HG03135 (cell line): ENCODE results near the gene PIK3R6.

Source experiments
- ATAC-seq: cut with Tn5 transposase; IDR thresholded peaks from one replicate; pipeline ENCODE4 v1.9.1; 2021; ENCODE audit warnings: mild to moderate bottlenecking, moderate library complexity; ENCODE audit not compliant: unreplicated experiment

PIK3R6 gene

DNA sequence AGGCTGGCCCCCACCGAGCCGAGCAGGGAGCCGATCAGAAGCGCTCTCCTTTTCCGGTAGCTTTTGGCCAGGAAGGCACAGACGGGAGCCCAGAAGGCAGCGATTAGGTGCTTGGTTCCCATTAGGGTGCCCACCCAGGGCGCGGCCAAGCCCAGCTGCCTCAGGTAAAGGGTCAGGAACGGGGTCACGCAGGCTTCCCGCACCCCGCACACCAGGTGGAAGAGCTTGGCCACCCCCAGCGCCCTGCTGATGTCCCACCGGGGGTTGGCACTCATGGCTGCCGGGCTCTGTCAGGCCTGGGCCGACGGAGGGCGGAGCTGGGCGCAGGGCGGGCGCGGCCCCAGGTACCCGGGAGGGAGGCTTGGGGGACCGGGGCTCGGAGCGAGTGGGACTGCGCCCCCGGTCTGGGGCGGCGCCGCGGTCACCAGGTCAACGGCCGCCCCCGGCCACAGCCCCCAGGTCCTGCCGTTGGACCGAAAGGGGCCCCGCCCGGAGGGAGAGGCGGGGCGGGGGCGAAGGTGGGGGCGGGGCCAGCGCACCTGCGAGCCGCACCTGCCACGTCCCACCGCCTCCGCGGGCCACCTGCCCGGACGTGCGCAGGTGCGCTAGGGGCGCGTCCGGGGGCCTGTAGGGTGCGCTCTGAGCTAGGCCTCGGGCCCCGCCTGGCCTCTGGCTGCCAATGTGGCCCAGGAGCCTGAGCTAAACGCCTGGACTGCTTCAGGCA lies 68.5 kb downstream of the PIK3R6 start, which contains the start of gene MFSD6L:
MFSD6L (minus strand) TSS at position 520 of the 724 bp plus-strand sequence; CDS start at position 275, 245 bp downstream.
- no peak for ATAC-seq

DNA sequence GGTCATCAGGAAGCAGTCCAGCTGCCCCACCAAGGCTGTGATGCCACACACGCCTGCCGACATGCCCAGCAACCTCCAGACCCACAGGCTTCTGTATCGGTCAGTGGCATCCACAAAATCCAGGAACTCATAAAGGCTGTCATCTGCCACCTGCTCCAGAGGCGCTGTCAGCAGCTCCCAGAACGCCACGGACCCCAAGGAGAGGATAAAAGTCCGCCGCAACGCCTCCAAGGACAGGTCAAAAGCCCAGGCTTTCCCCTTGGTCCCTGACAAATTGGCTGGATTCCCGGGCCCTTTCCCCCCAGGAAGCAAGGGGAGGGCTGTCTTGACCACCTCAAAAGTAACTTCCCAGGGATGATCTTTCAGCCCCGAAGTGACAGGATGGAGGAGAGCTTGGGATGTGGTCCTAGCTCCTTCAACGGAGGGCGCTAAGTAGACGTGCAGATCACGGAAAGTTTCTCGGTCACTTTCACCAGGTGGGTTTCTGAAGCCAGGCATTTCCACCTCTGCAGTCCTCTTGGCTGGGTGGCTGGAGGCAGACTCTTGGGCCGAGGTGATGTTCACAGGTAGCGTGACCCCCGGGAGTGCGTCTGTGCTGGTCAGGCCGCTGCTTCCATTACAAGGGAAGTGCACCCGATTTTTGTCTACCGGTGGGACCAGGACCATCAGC lies 69.2 kb downstream of the PIK3R6 start:
- ATAC-seq, result no peak

DNA sequence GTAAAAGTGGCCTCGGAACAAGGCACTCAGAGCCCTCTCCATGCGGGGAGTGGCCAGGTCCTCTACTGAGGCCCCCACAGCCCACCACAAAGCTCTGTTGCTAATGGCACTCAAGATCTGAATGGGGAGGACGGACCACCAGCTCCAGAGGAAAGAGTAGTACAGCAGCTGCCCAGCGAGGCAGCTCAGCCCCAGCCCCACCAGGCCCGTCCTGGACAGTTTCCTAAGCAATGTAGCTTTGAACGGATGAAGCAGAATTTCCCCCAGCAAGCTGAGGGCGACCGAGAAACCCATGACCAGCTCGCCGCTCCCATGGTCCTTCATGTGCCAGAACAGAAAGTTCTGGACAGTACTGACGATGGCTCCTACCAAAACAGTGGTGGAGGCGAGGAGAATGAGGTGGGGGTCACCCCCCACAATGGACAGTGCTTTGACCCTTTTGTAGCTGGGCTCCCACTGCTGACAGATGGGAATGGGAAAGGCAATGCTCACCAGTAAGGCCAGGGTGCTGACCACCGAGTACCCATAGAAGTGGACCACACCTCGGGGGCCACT lies 69.8 kb downstream of the PIK3R6 start:
- ATAC-seq, result no peak

DNA sequence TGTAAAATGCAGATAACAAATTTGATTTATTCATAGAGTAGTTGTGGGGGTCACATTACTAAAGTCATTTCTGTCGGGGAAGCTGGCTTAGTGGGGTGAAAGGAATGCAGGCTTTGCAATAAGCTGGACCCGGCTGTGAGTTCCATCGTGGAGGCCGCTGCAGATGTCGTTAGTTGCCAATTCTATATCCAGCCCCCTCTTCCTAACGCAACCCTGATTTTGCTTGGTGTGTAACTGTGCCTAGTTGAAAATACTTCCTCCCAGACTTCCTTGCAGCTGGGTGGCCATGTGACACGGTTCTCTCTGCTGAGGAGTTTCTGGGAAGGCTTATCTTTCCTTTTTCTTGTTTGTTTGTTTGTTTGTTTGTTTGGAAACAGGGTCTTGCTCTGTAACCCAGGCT lies 72.8 kb downstream of the PIK3R6 start:
- no peak for ATAC-seq

DNA sequence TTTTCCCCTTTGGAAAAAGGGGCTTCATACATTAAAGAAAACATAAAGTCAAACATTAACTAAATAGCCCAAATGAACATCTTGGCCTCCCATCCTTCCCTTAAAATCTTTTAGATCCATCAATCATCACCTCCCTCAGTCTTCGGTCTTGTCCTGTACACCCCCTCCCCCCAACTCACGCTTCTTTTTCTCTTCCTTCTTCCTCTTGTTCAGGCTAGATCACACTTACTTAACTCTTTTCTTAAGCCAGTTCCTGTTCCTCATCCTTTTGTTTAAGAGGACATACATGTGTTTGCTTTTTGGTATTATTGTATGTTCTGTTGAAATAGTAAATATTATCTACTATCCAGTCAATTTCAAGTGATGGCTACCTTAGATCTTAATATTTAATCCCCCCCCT lies 73.8 kb downstream of the PIK3R6 start:
- no peak for ATAC-seq

DNA sequence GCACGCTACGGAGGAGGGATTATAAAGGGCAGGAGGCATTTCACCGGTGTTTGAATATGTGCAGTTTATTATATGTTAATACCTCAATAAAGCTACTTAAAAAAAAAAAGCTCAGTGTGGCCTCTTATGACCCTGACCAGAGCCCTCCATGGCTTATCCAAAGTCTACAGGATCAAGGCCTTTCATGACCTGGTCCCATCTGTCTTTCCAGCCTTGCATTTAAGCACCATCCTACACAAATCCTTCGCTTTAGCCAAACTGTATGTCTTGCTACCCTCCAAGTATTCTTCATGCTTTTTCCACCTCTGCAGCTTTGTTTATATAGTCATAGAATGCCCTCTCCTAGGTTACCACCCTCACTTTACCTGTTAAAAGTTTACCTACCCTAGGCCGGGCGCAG lies 74.8 kb downstream of the PIK3R6 start:
- ATAC-seq, result no peak

DNA sequence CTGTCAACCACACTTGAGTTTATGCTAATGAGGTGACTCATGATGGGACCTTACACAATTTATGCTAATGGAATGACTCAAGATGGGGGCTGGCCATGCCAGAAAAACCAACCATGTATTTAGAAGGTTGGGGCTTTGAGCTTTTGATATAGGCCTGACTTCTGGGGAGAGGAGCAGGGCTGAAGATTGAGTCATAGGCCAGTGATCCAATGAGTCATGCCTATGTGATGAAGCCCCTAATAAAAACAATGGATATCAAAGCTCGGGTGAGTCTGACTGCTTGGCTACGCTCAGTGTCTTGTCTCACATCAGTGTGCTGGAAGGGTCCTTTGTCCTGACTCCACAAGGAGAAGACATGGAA lies 75.6 kb downstream of the PIK3R6 start:
- no peak for ATAC-seq

DNA sequence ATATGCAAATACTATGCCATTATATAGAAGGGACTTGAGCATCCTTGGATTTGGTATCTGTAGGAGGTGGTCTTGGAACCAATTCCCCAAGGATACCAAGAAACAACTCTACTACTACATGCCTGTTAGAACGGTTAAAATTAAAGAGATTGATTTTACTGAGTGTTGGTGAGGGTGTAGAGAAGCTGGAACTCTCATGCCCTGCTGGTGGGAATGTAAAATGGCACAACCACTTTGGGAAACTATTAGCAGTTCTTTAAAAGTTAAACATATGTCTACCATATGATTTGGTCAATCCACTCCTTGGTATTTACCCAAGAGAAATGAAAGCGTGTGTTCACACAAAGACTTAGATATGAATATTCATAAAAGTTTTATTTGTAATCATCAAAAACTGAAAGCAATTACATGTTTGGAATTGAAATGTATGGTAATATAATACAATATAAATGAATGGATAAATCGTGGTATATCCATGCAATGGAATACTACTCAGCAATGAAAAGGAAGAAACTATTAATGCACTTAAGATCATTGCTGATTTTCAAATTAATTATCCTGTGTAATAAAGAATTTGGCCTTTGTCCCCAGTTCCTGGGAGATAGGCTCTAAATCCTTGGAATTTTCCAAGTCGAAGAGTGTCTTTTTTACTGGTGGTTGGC lies 76.1 kb downstream of the PIK3R6 start:
- no peak for ATAC-seq

DNA sequence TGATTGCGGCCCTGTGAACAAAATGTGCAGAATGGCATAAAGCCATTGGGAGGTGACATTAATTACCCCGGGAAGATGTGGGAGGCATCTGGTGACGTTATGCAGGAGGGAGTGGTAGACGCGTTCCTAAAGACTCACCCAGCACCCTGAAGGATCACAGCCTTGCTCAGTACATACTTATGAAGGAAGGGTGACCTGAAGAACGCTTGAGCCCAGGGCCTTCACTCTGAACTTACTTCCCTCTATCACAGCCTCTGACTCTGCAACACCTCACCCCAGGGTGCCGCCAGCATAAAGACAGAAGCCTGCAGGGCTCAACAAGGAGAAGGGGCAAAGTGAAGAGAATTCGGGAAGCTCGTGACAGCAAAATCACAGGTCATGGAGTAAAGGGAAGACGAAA lies 77.7 kb downstream of the PIK3R6 start:
- ATAC-seq, result no peak

DNA sequence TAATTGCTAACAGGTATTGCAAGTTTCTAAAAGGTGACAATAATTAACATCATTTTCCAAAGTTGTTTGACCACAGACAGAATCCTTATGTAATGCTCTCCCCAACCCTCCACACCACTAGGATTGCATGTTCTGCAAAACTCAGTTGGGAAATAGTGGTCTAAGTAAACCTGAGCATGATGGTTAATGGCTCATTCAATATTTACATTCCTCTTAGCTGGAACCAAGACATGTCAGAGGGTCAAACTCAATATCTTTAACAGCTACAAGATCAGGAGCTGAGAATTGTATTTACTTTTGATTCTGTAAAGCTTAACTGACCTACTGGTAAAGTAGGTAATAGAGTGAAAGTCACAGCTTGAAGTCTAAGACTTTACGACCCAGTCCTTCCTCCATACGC lies 78.5 kb downstream of the PIK3R6 start:
- ATAC-seq, result no peak

DNA sequence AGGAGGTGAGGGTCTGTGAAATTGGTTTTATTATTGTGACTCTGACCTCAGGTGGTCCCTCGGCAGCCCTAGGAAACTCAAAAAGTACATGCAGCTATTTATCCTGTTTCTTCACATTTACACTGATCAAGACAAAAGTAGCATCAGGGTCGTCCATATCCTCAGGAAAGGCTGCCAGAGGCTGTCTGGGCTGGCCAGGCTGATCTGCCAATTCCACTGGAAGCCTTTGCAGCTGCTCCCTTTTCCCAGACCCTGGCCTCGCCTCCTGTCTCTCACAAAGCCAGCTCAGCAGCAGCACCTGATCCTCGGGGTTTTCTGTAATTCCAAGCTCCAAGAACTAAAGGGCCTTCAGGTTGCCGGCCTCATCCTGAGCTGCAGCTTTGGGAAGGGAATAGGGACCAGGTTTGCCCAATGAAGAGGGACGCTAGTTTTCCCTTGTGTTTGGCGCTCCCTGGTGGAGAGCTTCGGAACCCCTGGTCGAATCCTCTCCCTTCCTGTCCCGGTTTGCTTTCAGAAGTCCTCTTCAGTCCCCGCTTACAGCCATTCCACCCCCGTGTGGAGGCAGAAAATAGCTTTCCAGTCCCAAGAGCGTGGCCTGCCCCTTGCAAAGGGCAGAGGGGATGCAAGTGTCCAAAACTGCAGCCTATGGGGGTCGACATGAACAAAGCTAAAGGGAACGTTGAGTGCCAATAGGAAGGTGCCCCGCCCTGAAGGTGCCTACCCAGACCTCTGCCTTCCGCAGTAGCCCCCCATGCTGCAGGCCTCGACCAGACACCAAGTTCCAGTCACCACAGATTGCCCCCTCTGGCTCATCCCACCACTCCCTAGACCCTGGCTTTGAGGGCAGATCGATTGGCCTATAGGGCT lies 81.7 kb downstream of the PIK3R6 start:
- ATAC-seq, result no peak

DNA sequence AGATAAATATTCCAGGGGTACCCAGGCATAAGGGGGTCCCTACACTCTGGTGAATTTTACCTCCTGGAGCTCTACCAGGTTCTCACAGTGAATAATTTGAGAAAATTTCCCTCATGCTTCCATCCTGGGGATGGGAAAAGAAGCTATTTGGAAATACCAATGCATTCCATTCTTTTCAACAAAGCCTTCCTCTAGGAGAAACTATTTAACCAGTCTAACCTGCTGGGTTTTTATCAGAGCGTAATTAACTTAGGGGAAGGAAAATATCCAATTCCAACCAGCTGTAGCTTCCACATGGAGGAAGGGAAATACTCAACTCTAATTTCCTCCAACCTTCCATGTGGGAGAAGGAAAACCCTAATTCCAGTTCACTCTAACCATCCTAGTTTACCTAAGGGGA lies 85.3 kb downstream of the PIK3R6 start:
- no peak for ATAC-seq

DNA sequence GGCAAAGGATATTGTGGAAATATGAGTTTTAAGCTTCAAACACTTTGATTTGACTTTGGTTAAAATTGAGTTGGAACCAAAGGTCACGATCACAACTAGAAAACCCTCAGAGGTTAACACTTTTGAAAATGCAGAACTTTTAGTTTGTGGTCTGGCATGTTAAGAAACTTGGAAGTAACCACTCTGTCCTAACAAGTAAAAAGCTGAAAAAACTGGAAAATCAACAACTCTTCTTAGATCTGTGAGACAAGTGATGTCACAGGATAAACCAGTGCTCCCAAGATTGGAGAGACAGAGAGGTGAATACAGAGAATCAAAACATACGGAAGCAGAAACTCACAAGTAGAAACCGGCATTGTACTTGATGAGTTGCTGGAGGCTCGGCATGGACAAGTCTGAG lies 85.7 kb downstream of the PIK3R6 start:
- no peak for ATAC-seq

DNA sequence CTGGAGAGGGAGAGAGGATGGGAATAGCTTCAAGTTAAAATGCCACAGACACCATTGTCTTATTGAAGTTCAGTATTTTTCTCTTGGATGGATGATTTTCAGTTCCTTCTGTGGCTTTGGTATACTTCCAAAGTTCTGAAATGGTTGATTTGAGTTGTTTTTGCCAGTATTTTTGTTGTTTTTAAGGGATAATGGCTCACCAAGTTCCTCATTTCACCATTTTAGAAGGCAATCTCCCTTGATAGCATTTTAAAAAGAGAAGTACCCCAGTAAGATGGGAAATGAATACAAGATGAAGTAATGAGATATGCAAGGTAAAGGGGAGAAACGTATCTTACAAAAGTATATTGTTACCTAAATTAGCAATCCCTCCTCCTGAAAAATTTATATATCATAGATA lies 90.6 kb downstream of the PIK3R6 start:
- ATAC-seq, result no peak

DNA sequence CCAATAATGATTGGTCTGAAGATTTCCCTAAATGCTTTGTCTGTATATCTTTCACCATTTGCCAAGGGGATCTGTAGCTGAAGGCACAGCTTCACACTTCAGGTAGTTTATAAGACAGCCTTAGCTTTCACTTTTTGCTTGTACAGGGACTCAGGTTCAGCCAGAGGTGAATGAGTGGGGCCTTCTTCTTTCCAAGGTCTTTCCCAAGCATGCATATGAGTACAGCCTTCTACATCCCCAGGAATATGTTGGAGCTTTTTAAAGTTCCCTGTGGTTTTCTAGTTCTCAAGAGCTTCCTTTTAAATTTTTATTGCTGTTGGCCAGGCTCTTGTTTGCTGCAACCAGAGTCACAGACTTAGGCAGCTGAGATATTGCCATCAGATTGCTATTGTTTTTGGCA lies 91.2 kb downstream of the PIK3R6 start:
- no peak for ATAC-seq

DNA sequence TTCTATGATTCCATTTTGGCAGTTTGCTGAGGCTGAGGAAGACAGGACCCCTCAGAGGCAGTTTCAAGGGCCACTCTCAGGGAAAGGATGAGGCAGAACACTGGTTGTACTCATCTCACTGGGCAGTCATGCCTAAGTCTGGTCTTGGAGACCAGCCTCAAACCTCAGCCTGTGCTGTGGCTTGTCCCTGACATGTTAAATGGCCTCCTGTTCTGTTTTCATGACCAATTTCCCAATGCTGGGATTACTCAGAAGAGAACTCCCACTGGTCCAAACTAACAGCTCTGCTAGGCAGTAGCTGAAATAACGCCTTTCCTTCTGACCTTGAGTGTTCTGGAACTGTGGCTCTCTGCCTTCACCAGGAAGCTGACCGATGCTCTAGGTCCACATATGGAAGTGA lies 100.7 kb downstream of the PIK3R6 start:
- no peak for ATAC-seq

DNA sequence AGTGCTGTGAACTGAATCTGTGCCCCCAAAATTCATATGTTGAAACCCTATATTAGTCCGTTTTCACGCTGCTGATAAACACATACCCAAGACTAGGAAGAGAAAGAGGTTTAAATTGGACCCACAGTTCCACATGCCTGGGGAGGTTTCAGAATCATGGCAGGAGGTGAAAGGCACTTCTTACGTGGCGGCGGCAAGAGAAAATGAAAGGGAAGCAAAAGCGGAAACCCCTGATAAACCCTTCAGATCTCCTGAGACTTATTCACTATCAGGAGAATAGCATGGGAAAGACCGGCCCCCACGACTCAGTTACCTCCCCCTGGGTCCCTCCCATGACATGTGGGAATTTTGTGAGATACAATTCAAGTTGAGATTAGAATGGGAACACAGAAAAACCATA lies 105.5 kb downstream of the PIK3R6 start:
- ATAC-seq, result no peak

DNA sequence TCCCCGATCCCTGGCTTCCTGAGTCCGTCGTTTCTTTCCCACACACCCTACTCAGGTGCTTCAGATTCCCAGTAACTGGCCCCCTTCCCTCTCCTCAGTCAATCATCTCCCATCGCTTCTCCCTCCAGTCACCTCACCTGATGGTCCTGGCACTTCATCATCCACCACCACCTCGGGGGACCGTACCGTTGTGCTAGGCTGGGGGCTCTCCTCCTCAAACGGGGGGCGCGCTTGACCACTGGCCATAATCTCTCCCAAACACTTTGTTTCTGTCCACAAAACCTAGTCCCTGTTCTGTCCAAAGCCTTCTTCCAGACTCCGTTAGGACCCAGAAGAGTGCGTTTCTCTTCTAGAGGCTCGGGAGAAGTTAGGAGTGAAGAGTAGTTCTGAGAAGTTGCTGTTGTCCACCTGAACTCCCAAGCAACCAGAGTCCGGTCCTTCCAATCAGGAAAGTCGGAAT lies 109.3 kb downstream of the PIK3R6 start, which contains the start of gene SPDYE4:
SPDYE4 (minus strand) TSS at position 410 of the 460 bp plus-strand sequence; CDS start at position 246, 164 bp downstream.
- no peak for ATAC-seq

DNA sequence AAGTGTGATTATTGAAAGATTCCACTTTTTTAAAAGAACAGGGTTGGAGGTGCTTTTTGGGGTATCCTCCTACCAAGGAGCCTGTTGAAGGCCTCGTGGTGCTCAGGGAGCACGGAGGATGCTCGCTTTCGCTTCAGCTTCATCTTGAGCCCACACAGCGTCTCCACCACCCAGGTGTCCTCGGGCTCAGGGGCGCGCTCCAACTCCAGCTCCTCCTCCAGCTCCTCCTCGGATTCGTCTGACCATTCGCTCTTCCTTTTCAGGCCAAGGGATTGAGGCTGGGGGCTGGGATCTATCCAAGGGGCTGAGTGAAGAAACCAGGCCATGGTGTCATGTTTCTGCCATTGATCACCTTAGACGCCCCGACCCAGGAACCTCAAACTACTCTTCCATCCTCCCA lies 110.3 kb downstream of the PIK3R6 start:
- no peak for ATAC-seq

DNA sequence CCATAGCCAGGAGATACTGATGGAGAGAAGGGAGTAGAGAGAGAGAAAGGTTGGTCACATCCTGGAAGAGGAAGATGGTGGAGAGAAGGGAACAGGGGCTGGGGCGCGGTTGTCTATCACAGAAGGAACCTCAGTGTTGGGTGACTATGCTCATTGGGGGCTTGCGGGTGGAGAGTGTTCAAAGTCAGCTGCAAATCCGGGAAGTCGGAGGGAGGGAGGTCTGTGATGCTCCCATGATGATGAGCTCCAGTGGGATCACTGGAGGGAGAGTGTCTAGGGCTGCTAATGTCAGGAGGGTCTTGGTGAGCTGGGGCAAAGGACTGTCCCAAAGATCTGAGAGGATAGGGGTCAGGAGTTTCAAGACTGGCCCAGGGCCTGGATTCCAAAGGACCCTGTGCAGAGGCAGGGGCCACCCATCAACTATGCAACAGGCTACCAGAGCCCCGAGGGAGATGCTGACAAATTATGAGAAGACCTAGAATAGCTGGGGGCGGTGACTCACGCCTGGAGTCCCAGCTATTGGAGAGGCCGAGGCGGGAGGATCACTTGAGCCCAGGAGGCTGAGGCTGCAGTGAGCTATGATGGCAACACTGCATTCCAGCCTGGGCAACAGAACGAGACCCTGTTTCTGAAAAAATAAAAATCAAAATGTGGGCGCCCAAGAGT lies 111.8 kb downstream of the PIK3R6 start:
- ATAC-seq, result no peak
